Measurements from ENCODE around the gene PNLIPRP2. TPM values are rescaled to one million over a fixed set of nuclear protein-coding genes. Genes with fewer than 3 reads are reported as not detected.

PNLIPRP2 gene
- total RNA-seq, 1 experiment from 2014 or later = 0.28 TPM

GRCh38 chr10:116599991-116600390, 20.8 kb upstream of the PNLIPRP2 start (continued):
- TF ChIP-seq PRDM15 (CRISPR knock-in tag; IDR thresholded peaks at IDR 0.05) (no peak), NR3C1 (CRISPR knock-in tag; conservative IDR thresholded peaks at IDR 0.05; ENCODE audit: low read depth) (no peak), ZNF317 (CRISPR knock-in tag; IDR thresholded peaks at IDR 0.05; ENCODE audit: borderline replicate concordance, low read depth) (no peak), CBFB (CRISPR knock-in tag; IDR thresholded peaks at IDR 0.05; ENCODE audit: low read depth) (no peak), ZBTB43 (CRISPR knock-in tag; IDR thresholded peaks at IDR 0.05) (no peak), FOXP1 (CRISPR knock-in tag; IDR thresholded peaks at IDR 0.05; ENCODE audit: borderline replicate concordance) (no peak), SMAD3 (CRISPR knock-in tag; IDR thresholded peaks at IDR 0.05; ENCODE audit: borderline replicate concordance) (no peak), MYBL2 (CRISPR knock-in tag; IDR thresholded peaks at IDR 0.05) (no peak)
- TF ChIP-seq, protein P1, sequence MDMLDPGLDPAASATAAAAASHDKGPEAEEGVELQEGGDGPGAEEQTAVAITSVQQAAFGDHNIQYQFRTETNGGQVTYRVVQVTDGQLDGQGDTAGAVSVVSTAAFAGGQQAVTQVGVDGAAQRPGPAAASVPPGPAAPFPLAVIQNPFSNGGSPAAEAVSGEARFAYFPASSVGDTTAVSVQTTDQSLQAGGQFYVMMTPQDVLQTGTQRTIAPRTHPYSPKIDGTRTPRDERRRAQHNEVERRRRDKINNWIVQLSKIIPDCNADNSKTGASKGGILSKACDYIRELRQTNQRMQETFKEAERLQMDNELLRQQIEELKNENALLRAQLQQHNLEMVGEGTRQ (CRISPR knock-in tag; IDR thresholded peaks at IDR 0.05) = no peak

GRCh38 chr10:116602648-116603400, 17.9 kb upstream of the PNLIPRP2 start:
- Mint-ChIP-seq H3K4me1 (peaks cover 6% of the 10 kb centered on the region), H3K36me3 (no peaks in the 10 kb centered on the region), H3K4me3 (no peak overlapping the region), H3K9me3 (no peaks in the 10 kb centered on the region), H3K27ac (no peak overlapping the region), H3K27me3 (ENCODE audit: low read depth) (no peaks in the 10 kb centered on the region)
- DNase-seq (ENCODE audit: low spot score) (no peak), ATAC-seq (no peak)
- POLR2A ChIA-PET = no interaction called here
- CTCF ChIA-PET = no interaction called here
- TF ChIP-seq, protein P2, sequence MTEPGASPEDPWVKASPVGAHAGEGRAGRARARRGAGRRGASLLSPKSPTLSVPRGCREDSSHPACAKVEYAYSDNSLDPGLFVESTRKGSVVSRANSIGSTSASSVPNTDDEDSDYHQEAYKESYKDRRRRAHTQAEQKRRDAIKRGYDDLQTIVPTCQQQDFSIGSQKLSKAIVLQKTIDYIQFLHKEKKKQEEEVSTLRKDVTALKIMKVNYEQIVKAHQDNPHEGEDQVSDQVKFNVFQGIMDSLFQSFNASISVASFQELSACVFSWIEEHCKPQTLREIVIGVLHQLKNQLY (CRISPR knock-in tag; IDR thresholded peaks at IDR 0.05) = no peak
- TF ChIP-seq, protein P1 (CRISPR knock-in tag; IDR thresholded peaks at IDR 0.05) = no peak
- TF ChIP-seq E2F4 (CRISPR knock-in tag; IDR thresholded peaks at IDR 0.05; ENCODE audit: borderline replicate concordance, low read depth) (no peak), EMX1 (CRISPR knock-in tag; IDR thresholded peaks at IDR 0.05) (no peak), FOXP4 (CRISPR knock-in tag; IDR thresholded peaks at IDR 0.05) (no peak), ERG (CRISPR knock-in tag; IDR thresholded peaks at IDR 0.05) (no peak), ZNF281 (CRISPR knock-in tag; IDR thresholded peaks at IDR 0.05) (no peak), RELA (CRISPR knock-in tag; IDR thresholded peaks at IDR 0.05; ENCODE audit: borderline replicate concordance) (no peak)
- TF ChIP-seq, protein P3, sequence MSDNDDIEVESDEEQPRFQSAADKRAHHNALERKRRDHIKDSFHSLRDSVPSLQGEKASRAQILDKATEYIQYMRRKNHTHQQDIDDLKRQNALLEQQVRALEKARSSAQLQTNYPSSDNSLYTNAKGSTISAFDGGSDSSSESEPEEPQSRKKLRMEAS (CRISPR knock-in tag; IDR thresholded peaks at IDR 0.05) = no peak
